ENCODE data around the gene GINS1. TPM values are rescaled to one million over a fixed set of nuclear protein-coding genes. Genes with fewer than 3 reads are reported as not detected.

The GINS1 gene
- total and polyA plus RNA-seq, 10 donors, result 0.85 to 3.9 (median 2.7) TPM

DNA sequence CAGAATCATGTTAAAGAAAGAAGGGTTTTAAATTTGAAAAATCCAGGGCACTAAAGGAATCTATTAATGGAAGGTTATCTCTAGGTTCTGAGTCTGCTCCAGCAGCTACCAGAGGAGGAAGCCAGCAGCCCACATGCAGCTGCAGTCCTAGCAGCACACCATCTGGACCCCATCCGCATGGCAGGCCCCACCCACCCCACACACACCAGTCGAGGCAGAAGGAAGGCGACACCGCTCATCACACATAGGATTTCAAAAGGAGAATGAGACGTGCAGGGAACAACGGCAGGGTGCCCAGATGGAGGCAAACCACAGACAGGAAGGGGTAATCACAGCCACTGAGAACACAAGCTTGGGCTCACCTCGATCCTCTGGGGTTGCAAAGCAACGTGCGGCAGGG is 78.9 kb downstream of the GINS1 start:
- Histone ChIP-seq H3K36me3 (peaks cover 0 to 31% (median 2%) of the 10 kb centered on the region in 6 donors), H3K4me3 (no peak overlapping the region), H3K4me1 (peaks cover 4 to 39% (median 26%) of the 10 kb centered on the region in 6 donors), H3K27me3 (replicated peaks in 1 of 7) (no peaks in the 10 kb centered on the region), H3K9me3 (no peaks in the 10 kb centered on the region), H3K27ac (peak overlapping the region in 2 of 8 donors; percentile 8 to 41)
- 18 to 40% (median 32%) methylated on average over 9 of the region's 9 CpGs for WGBS, 5 donors
- TF ChIP-seq POLR2A (IDR thresholded peaks at IDR 0.05) (no peak), POLR2AphosphoS5 (IDR thresholded peaks at IDR 0.05) (no peak)
- TF ChIP-seq, protein P1, sequence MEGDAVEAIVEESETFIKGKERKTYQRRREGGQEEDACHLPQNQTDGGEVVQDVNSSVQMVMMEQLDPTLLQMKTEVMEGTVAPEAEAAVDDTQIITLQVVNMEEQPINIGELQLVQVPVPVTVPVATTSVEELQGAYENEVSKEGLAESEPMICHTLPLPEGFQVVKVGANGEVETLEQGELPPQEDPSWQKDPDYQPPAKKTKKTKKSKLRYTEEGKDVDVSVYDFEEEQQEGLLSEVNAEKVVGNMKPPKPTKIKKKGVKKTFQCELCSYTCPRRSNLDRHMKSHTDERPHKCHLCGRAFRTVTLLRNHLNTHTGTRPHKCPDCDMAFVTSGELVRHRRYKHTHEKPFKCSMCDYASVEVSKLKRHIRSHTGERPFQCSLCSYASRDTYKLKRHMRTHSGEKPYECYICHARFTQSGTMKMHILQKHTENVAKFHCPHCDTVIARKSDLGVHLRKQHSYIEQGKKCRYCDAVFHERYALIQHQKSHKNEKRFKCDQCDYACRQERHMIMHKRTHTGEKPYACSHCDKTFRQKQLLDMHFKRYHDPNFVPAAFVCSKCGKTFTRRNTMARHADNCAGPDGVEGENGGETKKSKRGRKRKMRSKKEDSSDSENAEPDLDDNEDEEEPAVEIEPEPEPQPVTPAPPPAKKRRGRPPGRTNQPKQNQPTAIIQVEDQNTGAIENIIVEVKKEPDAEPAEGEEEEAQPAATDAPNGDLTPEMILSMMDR (IDR thresholded peaks at IDR 0.05 in 8 of 11, conservative IDR thresholded peaks at IDR 0.05 in 3 of 11), result no peak
- DNase-seq, result no peak
- intact Hi-C loops (cut with DNase I; ENCODE audit: low total_unique reads), result no loop called here

DNA sequence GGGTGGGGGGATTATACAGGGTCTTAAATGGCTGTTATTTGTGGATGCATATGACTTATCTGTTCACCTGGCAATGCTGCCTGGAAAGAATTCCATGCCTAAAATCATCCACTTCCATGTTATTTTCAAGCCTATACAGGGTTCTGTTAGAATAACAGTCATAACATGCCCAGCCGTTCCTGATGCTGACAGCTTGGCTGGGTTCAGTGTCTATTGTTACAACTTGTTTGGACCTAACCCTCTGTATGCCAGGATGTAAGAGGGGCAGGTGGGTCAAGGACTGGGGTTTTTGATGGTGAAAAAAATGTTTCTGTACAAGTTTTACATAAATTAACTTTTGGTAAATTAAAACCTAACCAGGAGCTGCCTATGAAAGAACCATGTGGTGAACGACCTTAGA is 79.8 kb downstream of the GINS1 start:
- peaks cover 0 to 24% (median 2%) of the 10 kb centered on the region in 6 donors for H3K36me3 ChIP-seq
- H3K9me3 ChIP-seq, result no peaks in the 10 kb centered on the region
- H3K4me1 ChIP-seq, result peaks cover 4 to 39% (median 26%) of the 10 kb centered on the region in 6 donors

DNA sequence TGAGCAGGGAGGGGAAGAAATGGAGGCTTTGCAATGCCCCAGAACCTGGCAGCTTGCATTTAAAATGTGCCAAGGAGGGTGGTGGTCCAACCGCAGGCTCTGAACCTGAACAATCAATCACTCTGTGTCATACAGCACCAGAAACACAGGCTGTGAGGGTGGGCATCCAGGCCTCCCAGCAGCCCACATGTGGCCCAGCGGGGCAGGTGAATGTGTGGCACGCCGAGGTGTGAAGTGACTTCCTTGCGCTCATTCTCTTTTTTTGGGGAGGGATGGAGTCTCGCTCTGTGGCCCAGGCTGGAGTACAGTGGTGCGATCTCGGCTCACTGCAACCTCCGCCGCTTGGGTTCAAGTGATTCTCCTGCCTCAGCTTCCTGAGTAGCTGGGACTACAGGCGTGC is 80.5 kb downstream of the GINS1 start:
- Histone ChIP-seq H3K36me3 (peaks cover 0 to 24% (median 2%) of the 10 kb centered on the region in 6 donors), H3K27me3 (replicated peaks in 1 of 7) (no peaks in the 10 kb centered on the region), H3K9me3 (no peaks in the 10 kb centered on the region), H3K4me3 (no peak overlapping the region), H3K27ac (peak overlapping the region in 3 of 8 donors; percentile 8 to 41 (median 20)), H3K4me1 (peaks cover 4 to 39% (median 26%) of the 10 kb centered on the region in 6 donors)
- intact Hi-C loops (cut with DNase I; ENCODE audit: low total_unique reads), result no loop called here
- no peak for DNase-seq
- TF ChIP-seq POLR2AphosphoS5 (IDR thresholded peaks at IDR 0.05) (no peak), POLR2A (IDR thresholded peaks at IDR 0.05) (no peak)
- TF ChIP-seq, protein P1 (IDR thresholded peaks at IDR 0.05 in 8 of 11, conservative IDR thresholded peaks at IDR 0.05 in 3 of 11), result no peak
- 89 to 94% (median 92%) methylated on average over 9 to 11 of the region's 11 CpGs for WGBS, 5 donors

More for the DNA sequence above, 79.8 kb downstream of the GINS1 start:
- H3K4me3 ChIP-seq, result no peak overlapping the region
- intact Hi-C loops (cut with DNase I; ENCODE audit: low total_unique reads), result no loop called here
- H3K27ac ChIP-seq, result peak overlapping the region in 3 of 8 donors; percentile 8 to 41 (median 20)
- H3K27me3 ChIP-seq (replicated peaks in 1 of 7), result no peaks in the 10 kb centered on the region
- no peak for DNase-seq
- WGBS, 5 donors, result 51 to 76% (median 70%) methylated on average over 2 of the region's 2 CpGs
- TF ChIP-seq, protein P1 (IDR thresholded peaks at IDR 0.05 in 8 of 11, conservative IDR thresholded peaks at IDR 0.05 in 3 of 11), result no peak
- no peak for TF ChIP-seq POLR2AphosphoS5 (IDR thresholded peaks at IDR 0.05)

DNA sequence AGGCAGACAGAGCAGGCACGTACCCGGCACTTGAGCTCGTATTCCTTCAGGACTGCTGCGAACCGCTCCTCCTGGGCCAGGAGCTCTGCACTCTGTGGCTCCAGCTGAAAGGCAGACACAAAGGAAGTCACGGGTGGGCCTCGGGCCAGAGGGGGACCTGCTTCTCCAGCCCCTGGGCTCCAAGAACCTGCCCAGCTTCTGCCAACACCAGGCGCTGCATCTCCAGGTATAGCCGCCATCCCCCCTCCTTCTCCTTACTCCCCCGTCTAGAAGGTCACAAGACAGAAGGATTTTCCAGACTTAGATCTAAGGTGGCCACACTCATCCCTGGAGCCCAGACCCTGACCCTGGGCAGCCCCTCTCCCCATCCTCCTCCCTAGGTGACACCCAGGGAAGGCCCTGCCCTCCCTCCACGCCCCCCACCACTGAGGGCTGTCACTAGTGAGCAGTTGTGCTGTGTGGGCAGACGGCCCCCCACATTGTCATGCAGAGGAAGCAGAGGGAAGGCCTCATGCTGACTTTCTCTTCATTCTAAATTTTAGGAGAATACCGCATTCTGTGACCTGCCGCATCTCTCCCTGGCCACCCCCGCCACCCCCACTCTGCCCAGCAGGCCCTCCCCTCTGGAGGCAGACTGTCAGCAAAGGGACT is 81.9 kb downstream of the GINS1 start:
- no peaks in the 10 kb centered on the region for H3K9me3 ChIP-seq
- H3K27ac ChIP-seq, result no peak overlapping the region
- H3K27me3 ChIP-seq (replicated peaks in 1 of 7), result no peaks in the 10 kb centered on the region
- no peak overlapping the region for H3K4me3 ChIP-seq
- peaks cover 2 to 34% (median 22%) of the 10 kb centered on the region in 6 donors for H3K4me1 ChIP-seq
- intact Hi-C loops (cut with DNase I; ENCODE audit: low total_unique reads), result no loop called here
- peaks cover 0 to 24% (median 2%) of the 10 kb centered on the region in 6 donors for H3K36me3 ChIP-seq
- TF ChIP-seq POLR2AphosphoS5 (IDR thresholded peaks at IDR 0.05), result no peak
- TF ChIP-seq, protein P1 (IDR thresholded peaks at IDR 0.05 in 8 of 11, conservative IDR thresholded peaks at IDR 0.05 in 3 of 11), result no peak
- no peak for DNase-seq
- WGBS, 5 donors, result 82 to 97% (median 91%) methylated on average over 8 to 15 of the region's 15 CpGs
